Stomach (tissue), 4 donors: Measurements from ENCODE around the gene INSIG2.

Experiments
- EP300 ChIP-seq: sonication (generic); formaldehyde crosslinking; IDR thresholded peaks from one replicate; pipeline ENCODE4 v1.6.1; 2017; ENCODE audit warnings: antibody characterized with exemption
- POLR2A ChIP-seq, 4 donors: fragments of 450-650 bp; IDR thresholded peaks; one replicate each; pipeline ENCODE4 v1.6.1; 2016; ENCODE audit warnings: antibody characterized with exemption in 4 of 4, control low read depth in 2 of 4, mild to moderate bottlenecking in 1 of 4, moderate library complexity in 1 of 4
- POLR2AphosphoS5 ChIP-seq, 3 donors: sonication (generic); formaldehyde crosslinking; IDR thresholded peaks; one replicate each; pipeline ENCODE4 v1.6.1; 2016; ENCODE audit warnings: antibody characterized with exemption in 3 of 3
- TF ChIP-seq, protein P1 (sequence below), 7 experiments: fragments of 450-650 bp in 4 of 7; fragments of 200-600 bp in 3 of 7; sonication (generic) in 3 of 7; IDR thresholded peaks; one replicate each; pipeline ENCODE4 v1.5.1; 2016 to 2019; ENCODE audit warnings: antibody characterized with exemption in 7 of 7, control low read depth in 2 of 7, mild to moderate bottlenecking in 1 of 7

DNA sequence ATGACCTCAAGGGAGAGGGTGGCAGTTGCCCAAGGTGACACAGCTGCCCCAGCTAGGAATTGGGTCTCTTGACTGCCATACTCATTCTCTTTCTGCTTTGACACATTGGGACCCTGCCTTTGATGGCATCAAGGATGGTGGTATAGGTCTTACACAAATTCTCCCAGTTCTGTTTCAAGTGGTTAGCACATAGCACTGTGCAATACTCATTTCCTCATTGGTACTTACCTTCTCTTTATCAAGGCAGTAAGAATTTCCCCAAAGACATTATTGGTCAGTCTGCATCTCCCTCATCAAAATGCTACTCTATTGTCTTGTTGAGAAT is 38.5 kb upstream of the INSIG2 start:
- TF ChIP-seq, protein P1, sequence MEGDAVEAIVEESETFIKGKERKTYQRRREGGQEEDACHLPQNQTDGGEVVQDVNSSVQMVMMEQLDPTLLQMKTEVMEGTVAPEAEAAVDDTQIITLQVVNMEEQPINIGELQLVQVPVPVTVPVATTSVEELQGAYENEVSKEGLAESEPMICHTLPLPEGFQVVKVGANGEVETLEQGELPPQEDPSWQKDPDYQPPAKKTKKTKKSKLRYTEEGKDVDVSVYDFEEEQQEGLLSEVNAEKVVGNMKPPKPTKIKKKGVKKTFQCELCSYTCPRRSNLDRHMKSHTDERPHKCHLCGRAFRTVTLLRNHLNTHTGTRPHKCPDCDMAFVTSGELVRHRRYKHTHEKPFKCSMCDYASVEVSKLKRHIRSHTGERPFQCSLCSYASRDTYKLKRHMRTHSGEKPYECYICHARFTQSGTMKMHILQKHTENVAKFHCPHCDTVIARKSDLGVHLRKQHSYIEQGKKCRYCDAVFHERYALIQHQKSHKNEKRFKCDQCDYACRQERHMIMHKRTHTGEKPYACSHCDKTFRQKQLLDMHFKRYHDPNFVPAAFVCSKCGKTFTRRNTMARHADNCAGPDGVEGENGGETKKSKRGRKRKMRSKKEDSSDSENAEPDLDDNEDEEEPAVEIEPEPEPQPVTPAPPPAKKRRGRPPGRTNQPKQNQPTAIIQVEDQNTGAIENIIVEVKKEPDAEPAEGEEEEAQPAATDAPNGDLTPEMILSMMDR (IDR thresholded peaks at IDR 0.05), result no peak
- TF ChIP-seq POLR2A (IDR thresholded peaks at IDR 0.05) (no peak), EP300 (no peak), POLR2AphosphoS5 (IDR thresholded peaks at IDR 0.05) (no peak)
